GM12801 (cell line): ENCODE data around the gene NR1I2.

Experiments
- CTCF ChIP-seq: IDR thresholded peaks from one replicate; pipeline ENCODE4 v1.5.1; 2011; ENCODE audit warnings: control low read depth; ENCODE audit not compliant: insufficient read length; ENCODE audit errors: extremely low read depth

The NR1I2 gene

GRCh38 chr3:119781330-119782198 is at the start of gene NR1I2:
Gene NR1I2, plus strand, starts transcription at chr3:119782101.
- TF ChIP-seq CTCF: no peak

- TF ChIP-seq CTCF: no peak
Measured at GRCh38 chr3:119733812-119734211, 48.1 kb upstream of the NR1I2 start.

GRCh38 chr3:119738741-119739140 is 43.2 kb upstream of the NR1I2 start:
- TF ChIP-seq CTCF: no peak

GRCh38 chr3:119741657-119742590 is 40.0 kb upstream of the NR1I2 start:
- no peak for TF ChIP-seq CTCF

- no peak for TF ChIP-seq CTCF
Measured at GRCh38 chr3:119743921-119744320, 38.0 kb upstream of the NR1I2 start.

- TF ChIP-seq CTCF: no peak
Measured at GRCh38 chr3:119745942-119746341, 36.0 kb upstream of the NR1I2 start.

- TF ChIP-seq CTCF: no peak
Measured at GRCh38 chr3:119746423-119746822, 35.5 kb upstream of the NR1I2 start.
